GM12878 (cell line): Measurements from ENCODE around the gene IMPACT. TPM values are rescaled to one million over a fixed set of nuclear protein-coding genes. Genes with fewer than 3 reads are reported as not detected.

Experiments used
- ATAC-seq: fragments of 200-7000 bp; cut with Tn5 transposase; 3 replicates; pipeline ENCODE4 v1.9.1; 2020; ENCODE audit warnings: mild to moderate bottlenecking, moderate library complexity
- BruUV-seq: library from RNA; stranded (reverse); fragments of 400-500 nt; replicated peaks from 2 replicates; lab custom pipeline; 2021; lab: Mats Ljungman, UMichigan
- CTCF ChIA-PET: fragments of 300-600 bp; sonication (Branson Sonifier 250); formaldehyde crosslinking; extraction: SDS; loops from one replicate; lab custom pipeline; 2021; ENCODE audit warnings: inconsistent platforms; lab: Yijun Ruan, JAX
- POLR2A ChIA-PET: fragments of 350-600 bp; formaldehyde crosslinking; extraction: SDS; loops from one replicate; lab custom pipeline; 2021; ENCODE audit warnings: inconsistent platforms; lab: Charles Lee
- RAD21 ChIA-PET: fragments of 300-600 bp; sonication (Branson Sonifier 250); formaldehyde crosslinking; loops from one replicate; lab custom pipeline; 2023; ENCODE audit warnings: antibody characterized with exemption; ENCODE audit not compliant: unreplicated experiment; lab: Charles Lee
- SMC1A ChIA-PET: fragments of 300-600 bp; sonication (Branson Sonifier 250); formaldehyde crosslinking; loops from one replicate; lab custom pipeline; 2023; ENCODE audit not compliant: unreplicated experiment, uncharacterized antibody; lab: Charles Lee
- DNase-seq: peaks from one replicate; pipeline ENCODE4 v3.0.0-alpha.2; 2011; ENCODE audit warnings: low read depth, low spot score
- FAIRE-seq: peaks from 3 replicates; lab custom pipeline; 2011; peaks lifted over from hg19 to GRCh38; lab: Jason Lieb, UNC
- H2AFZ ChIP-seq: 2 replicates; pipeline ENCODE4 v1.6.0; 2011; ENCODE audit warnings: low read depth, low read length, control low read depth; ENCODE audit not compliant: control insufficient read depth
- H3K27ac ChIP-seq: 2 replicates; pipeline ENCODE4 v1.5.1; 2011; ENCODE audit warnings: control low read depth; ENCODE audit not compliant: control insufficient read depth, insufficient read depth
- H3K27me3 ChIP-seq, 2 experiments: replicated peaks in 1 of 2; 2 replicates each; pipeline versions ENCODE4 v1.6.0 to v1.6.1; 2011; ENCODE audit warnings: low read length in 1 of 2; ENCODE audit not compliant: control insufficient read depth in 2 of 2, insufficient read depth in 2 of 2
- H3K36me3 ChIP-seq, 2 experiments: 2 replicates each; pipeline ENCODE4 v1.5.1; 2011; ENCODE audit warnings: low read length in 1 of 2; ENCODE audit not compliant: control insufficient read depth in 2 of 2, insufficient read depth in 2 of 2
- H3K4me1 ChIP-seq: 2 replicates; pipeline ENCODE4 v1.6.1; 2011; ENCODE audit warnings: mild to moderate bottlenecking, low read length, moderate library complexity, mixed read lengths; ENCODE audit not compliant: control insufficient read depth, insufficient read depth
- H3K4me2 ChIP-seq: 2 replicates; pipeline ENCODE4 v1.6.0; 2011; ENCODE audit warnings: control low read depth; ENCODE audit not compliant: control insufficient read depth, insufficient read depth
- H3K4me3 ChIP-seq: fragments of 200-600 bp; sonication (generic); 2 replicates; pipeline ENCODE4 v1.5.1; 2016
- H3K79me2 ChIP-seq: 2 replicates; pipeline ENCODE4 v1.6.0; 2011; ENCODE audit warnings: low read length; ENCODE audit not compliant: control insufficient read depth, insufficient read depth
- H3K9ac ChIP-seq: 2 replicates; pipeline ENCODE4 v1.8.0; 2011; ENCODE audit warnings: low read length, control low read depth, mixed read lengths; ENCODE audit not compliant: control insufficient read depth, insufficient read depth
- H3K9me3 ChIP-seq: replicated peaks from 3 replicates; pipeline ENCODE4 v1.5.1; 2011; ENCODE audit warnings: mild to moderate bottlenecking, low read length; ENCODE audit not compliant: control insufficient read depth, insufficient read depth
- H4K20me1 ChIP-seq: 2 replicates; pipeline ENCODE4 v1.6.0; 2011; ENCODE audit not compliant: control insufficient read depth, insufficient read depth
- CBX3 ChIP-seq: fragments of 200-600 bp; sonication (generic); IDR thresholded peaks from 2 replicates; pipeline ENCODE4 v1.6.1; 2016; ENCODE audit warnings: low read depth, borderline replicate concordance
- CHD2 ChIP-seq: IDR thresholded peaks from 2 replicates; pipeline ENCODE4 v1.6.1; 2011; ENCODE audit warnings: low read depth, low read length, improper control_type of control experiment, borderline replicate concordance
- CREM ChIP-seq: IDR thresholded peaks from 2 replicates; pipeline ENCODE4 v1.6.1; 2014; ENCODE audit warnings: antibody characterized with exemption, low read depth
- EED ChIP-seq: sonication (generic); IDR thresholded peaks from 2 replicates; pipeline ENCODE4 v1.6.1; 2016; ENCODE audit warnings: antibody characterized with exemption, low read depth
- ESRRA ChIP-seq: IDR thresholded peaks from 2 replicates; pipeline ENCODE4 v1.6.1; 2012; ENCODE audit warnings: mild to moderate bottlenecking, low read length, improper control_type of control experiment
- FOS ChIP-seq: IDR thresholded peaks from 3 replicates; pipeline ENCODE4 v1.6.1; 2011; ENCODE audit warnings: borderline replicate concordance; ENCODE audit not compliant: insufficient read length; ENCODE audit errors: extremely low read depth
- JUND ChIP-seq: IDR thresholded peaks from 2 replicates; pipeline ENCODE4 v1.6.1; 2012; ENCODE audit warnings: low read depth, mild to moderate bottlenecking, low read length, improper control_type of control experiment, moderate library complexity
- MAX ChIP-seq: IDR thresholded peaks from 2 replicates; pipeline ENCODE4 v1.6.1; 2012; ENCODE audit warnings: low read depth, low read length, improper control_type of control experiment
- NR2F1 ChIP-seq: fragments of 450-650 bp; conservative IDR thresholded peaks from 2 replicates; pipeline ENCODE4 v1.6.1; 2017; ENCODE audit warnings: mild to moderate bottlenecking
- PKNOX1 ChIP-seq: fragments of 450-650 bp; IDR thresholded peaks from 2 replicates; pipeline ENCODE4 v1.6.1; 2016; ENCODE audit warnings: mild to moderate bottlenecking
- RAD51 ChIP-seq: fragments of 450-650 bp; IDR thresholded peaks from 2 replicates; pipeline ENCODE4 v1.6.1; 2016; ENCODE audit warnings: moderate library complexity, mild to moderate bottlenecking, inconsistent platforms
- RB1 ChIP-seq: fragments of 450-650 bp; formaldehyde crosslinking; IDR thresholded peaks from 2 replicates; pipeline ENCODE4 v1.6.1; 2017; ENCODE audit warnings: mild to moderate bottlenecking, borderline replicate concordance
- RCOR1 ChIP-seq: conservative IDR thresholded peaks from 2 replicates; pipeline ENCODE4 v1.6.1; 2012; ENCODE audit warnings: low read depth, low read length, improper control_type of control experiment
- SMC3 ChIP-seq: IDR thresholded peaks from 2 replicates; pipeline ENCODE4 v1.6.1; 2011; ENCODE audit warnings: low read length, improper control_type of control experiment, borderline replicate concordance
- SP1 ChIP-seq: IDR thresholded peaks from one replicate; pipeline ENCODE4 v1.6.1; 2011; ENCODE audit warnings: low read depth, low read length
- TCF12 ChIP-seq: IDR thresholded peaks from 2 replicates; pipeline ENCODE4 v1.6.1; 2011; ENCODE audit warnings: low read depth, mild to moderate bottlenecking, low read length
- TCF3 ChIP-seq: IDR thresholded peaks from 2 replicates; pipeline ENCODE4 v1.6.1; 2012; ENCODE audit warnings: low read depth, mild to moderate bottlenecking, low read length, borderline replicate concordance; ENCODE audit not compliant: insufficient read depth
- ZNF274 ChIP-seq: IDR thresholded peaks from one replicate; pipeline ENCODE4 v1.8.0; 2011; ENCODE audit not compliant: insufficient read length, insufficient read depth
- WGBS: methylation state at CpG from one replicate; pipeline ENCODE4 v1.1.6; 2016; ENCODE audit warnings: low lambda C conversion rate; ENCODE audit not compliant: insufficient replicate concordance, insufficient coverage; ENCODE audit errors: missing lambda C conversion rate; 5-methylcytosine and 5-hydroxymethylcytosine counted together
- in situ Hi-C: fragments of 300-500 bp; cut with MboI; formaldehyde crosslinking; loops from 9 replicates; pipeline ENCODE4 v1.14.3; 2018; ENCODE audit warnings: mixed read lengths
- intact Hi-C: fragments of 100-400 bp; cut with micrococcal nuclease; formaldehyde crosslinking; loops from one replicate; pipeline ENCODE4 v1.14.2; 2022; ENCODE audit not compliant: unreplicated experiment
- polyA plus RNA-seq, 11 experiments: library from polyadenylated mRNA; depleted of rRNA in 4 of 11; unstranded in 6 of 11; stranded (reverse) in 5 of 11; fragments of >200 nt; fragmentation: Nextera tagmentation in 4 of 11; fragmentation: Illumina TruSeq in 1 of 11; extraction: Ambion mirVana in 4 of 11; extraction: Trizol in 1 of 11; gene quantifications; 1 replicate in 1 of 11; 2 replicates in 10 of 11; pipeline versions ENCODE4 v1.2.1 to v1.2.3, GENCODE V29; 2011 to 2016; ENCODE audit warnings: inconsistent platforms in 2 of 11, missing spikeins in 2 of 11, low read depth in 1 of 11
- total RNA-seq, 4 experiments: library from RNA; depleted of rRNA in 3 of 4; stranded (reverse); fragments of >200 nt in 3 of 4; fragmentation: Illumina TruSeq in 1 of 4; extraction: Trizol in 1 of 4; gene quantifications; 2 replicates each; pipeline versions ENCODE4 v1.2.1 to v1.2.3, GENCODE V29; 2013 to 2021
- TF ChIP-seq, protein P1 (sequence below): IDR thresholded peaks from 2 replicates; pipeline ENCODE4 v1.6.1; 2011; ENCODE audit warnings: mild to moderate bottlenecking, low read depth, low read length, moderate library complexity; ENCODE audit not compliant: insufficient replicate concordance

The IMPACT gene
- total and polyA plus RNA-seq, 10 of the 15 experiments (the other 5 are each of a cell fraction or from before 2014, with no cell fraction given), result 0.10 to 0.84 (median 0.53) TPM

DNA sequence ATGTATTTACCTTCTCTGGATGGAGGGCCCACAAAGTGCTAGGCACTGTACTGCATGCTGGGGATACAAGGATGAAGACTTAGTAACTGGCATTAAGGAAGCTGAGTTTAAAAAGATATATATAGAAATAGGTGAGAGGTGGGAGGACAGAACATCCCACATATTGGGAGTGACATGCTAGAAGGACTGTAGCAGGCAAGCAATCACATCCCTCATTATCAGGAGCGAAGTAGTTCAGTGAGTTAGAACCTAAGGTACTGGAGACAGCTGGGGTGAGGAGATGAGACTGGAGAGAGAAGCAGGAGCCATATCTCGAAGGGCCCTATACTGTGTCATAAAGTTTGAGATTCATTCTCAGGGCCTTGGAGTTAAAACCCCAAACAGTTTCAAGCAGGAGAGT lies 18.0 kb upstream of the IMPACT start:
- Histone ChIP-seq H3K4me1 (no peaks in the 10 kb centered on the region), H3K27me3 (no peaks in the 10 kb centered on the region; a peak in 1 of 4 replicates), H4K20me1 (no peaks in the 10 kb centered on the region), H3K4me3 (no peak overlapping the region), H3K9me3 (no peaks in the 10 kb centered on the region; the same call in 2 of the 3 replicates), H3K36me3 (no peaks in the 10 kb centered on the region), H3K27ac (no peak overlapping the region), H3K79me2 (no peaks in the 10 kb centered on the region), H3K9ac (no peak overlapping the region), H2AFZ (no peak overlapping the region), H3K4me2 (no peak overlapping the region)
- ChIA-PET SMC1A (no interaction called here), CTCF (no interaction called here), RAD21 (no interaction called here), POLR2A (no interaction called here)
- WGBS, result 0% methylated on average over 2 of the region's 2 CpGs
- intact Hi-C loops, result no loop called here
- no peak for FAIRE-seq
- TF ChIP-seq NR2F1, result no peak
- no peak for TF ChIP-seq RB1
- no peak for DNase-seq
- in situ Hi-C loops, result no loop called here
- no peak for ATAC-seq
- BruUV-seq, result no TSS peak

- Histone ChIP-seq H3K4me3 (no peak overlapping the region), H3K4me1 (no peaks in the 10 kb centered on the region), H3K79me2 (no peaks in the 10 kb centered on the region), H3K27ac (no peak overlapping the region), H3K4me2 (no peak overlapping the region)
- BruUV-seq, result no TSS peak
- RAD21 ChIA-PET, result no interaction called here
- FAIRE-seq (no peak), DNase-seq (no peak)
- intact Hi-C loops (no loop called here), in situ Hi-C loops (no loop called here)
- WGBS, result 100% methylated on average over 2 of the region's 2 CpGs
- CTCF ChIA-PET, result interaction anchor here (1.8 kb wide), 1 partner anchor 53 kb away, joined by 4 read pairs; no protein-coding TSS in a partner anchor
- SMC1A ChIA-PET, result no interaction called here
- TF ChIP-seq EED, result no peak
- TF ChIP-seq ESRRA, result no peak
- no peak for TF ChIP-seq CHD2
- TF ChIP-seq RAD51, result no peak
- no peak for TF ChIP-seq TCF3
- TF ChIP-seq FOS, result no peak
- TF ChIP-seq PKNOX1, result no peak
- TF ChIP-seq TCF12, result no peak
- TF ChIP-seq JUND, result no peak
- no peak for TF ChIP-seq MAX
- no peak for TF ChIP-seq RCOR1
- TF ChIP-seq SP1, result no peak
- no peak for TF ChIP-seq CREM
- no peak for TF ChIP-seq SMC3
- TF ChIP-seq CBX3, result no peak
- TF ChIP-seq ZNF274, result no peak
- TF ChIP-seq, protein P1, sequence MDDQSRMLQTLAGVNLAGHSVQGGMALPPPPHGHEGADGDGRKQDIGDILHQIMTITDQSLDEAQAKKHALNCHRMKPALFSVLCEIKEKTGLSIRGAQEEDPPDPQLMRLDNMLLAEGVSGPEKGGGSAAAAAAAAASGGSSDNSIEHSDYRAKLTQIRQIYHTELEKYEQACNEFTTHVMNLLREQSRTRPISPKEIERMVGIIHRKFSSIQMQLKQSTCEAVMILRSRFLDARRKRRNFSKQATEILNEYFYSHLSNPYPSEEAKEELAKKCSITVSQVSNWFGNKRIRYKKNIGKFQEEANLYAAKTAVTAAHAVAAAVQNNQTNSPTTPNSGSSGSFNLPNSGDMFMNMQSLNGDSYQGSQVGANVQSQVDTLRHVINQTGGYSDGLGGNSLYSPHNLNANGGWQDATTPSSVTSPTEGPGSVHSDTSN, result no peak
- TF ChIP-seq, all 136 proteins: peak for 0
- Histone ChIP-seq H3K9ac (no peak overlapping the region), H3K27me3 (no peaks in the 10 kb centered on the region; a peak in 2 of 4 replicates), H3K36me3 (no peaks in the 10 kb centered on the region), H2AFZ (no peak overlapping the region), H3K9me3 (no peaks in the 10 kb centered on the region; the same call in 2 of the 3 replicates), H4K20me1 (no peaks in the 10 kb centered on the region)
- POLR2A ChIA-PET, result no interaction called here
- no peak for ATAC-seq
Observed at GRCh38 chr18:24413148-24413547, 13.3 kb upstream of the IMPACT start.
